Astrocyte (in vitro differentiated cells and primary cell): ENCODE data around the gene SCNN1B.

ENCODE experiments used
- EZH2 ChIP-seq: IDR thresholded peaks from 2 replicates; pipeline ENCODE4 v1.6.1; 2012; ENCODE audit warnings: mild to moderate bottlenecking, low read length, inconsistent platforms; ENCODE audit not compliant: insufficient read depth
- TF ChIP-seq, protein P1 (sequence below): IDR thresholded peaks from 2 replicates; pipeline ENCODE4 v1.5.1; 2011; ENCODE audit warnings: low read depth, mild to moderate bottlenecking, inconsistent platforms, low read length, moderate library complexity; ENCODE audit not compliant: insufficient read depth

DNA sequence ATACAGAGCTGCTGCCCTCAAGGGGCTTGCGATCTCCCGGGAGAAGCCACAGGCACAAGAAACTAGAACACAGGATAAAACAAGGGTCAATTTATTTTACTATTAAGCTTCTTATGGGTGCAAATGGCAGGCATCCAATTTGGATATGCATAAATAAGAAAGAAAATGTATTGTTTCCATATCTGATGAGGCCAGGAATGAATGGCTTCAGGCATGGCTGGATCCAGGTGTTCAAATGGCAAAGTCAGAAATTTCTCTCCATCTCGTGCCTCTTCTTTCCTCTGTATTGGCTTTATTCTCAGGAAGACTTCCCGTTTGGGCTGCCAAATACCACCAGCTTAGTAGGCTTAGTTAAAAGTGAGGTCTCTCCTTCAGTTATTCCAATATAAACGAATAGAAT is 43.1 kb downstream of the SCNN1B start:
- TF ChIP-seq, protein P1, sequence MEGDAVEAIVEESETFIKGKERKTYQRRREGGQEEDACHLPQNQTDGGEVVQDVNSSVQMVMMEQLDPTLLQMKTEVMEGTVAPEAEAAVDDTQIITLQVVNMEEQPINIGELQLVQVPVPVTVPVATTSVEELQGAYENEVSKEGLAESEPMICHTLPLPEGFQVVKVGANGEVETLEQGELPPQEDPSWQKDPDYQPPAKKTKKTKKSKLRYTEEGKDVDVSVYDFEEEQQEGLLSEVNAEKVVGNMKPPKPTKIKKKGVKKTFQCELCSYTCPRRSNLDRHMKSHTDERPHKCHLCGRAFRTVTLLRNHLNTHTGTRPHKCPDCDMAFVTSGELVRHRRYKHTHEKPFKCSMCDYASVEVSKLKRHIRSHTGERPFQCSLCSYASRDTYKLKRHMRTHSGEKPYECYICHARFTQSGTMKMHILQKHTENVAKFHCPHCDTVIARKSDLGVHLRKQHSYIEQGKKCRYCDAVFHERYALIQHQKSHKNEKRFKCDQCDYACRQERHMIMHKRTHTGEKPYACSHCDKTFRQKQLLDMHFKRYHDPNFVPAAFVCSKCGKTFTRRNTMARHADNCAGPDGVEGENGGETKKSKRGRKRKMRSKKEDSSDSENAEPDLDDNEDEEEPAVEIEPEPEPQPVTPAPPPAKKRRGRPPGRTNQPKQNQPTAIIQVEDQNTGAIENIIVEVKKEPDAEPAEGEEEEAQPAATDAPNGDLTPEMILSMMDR, result no peak
- TF ChIP-seq EZH2, result no peak
